Spinal cord (tissue), 10 donors: ENCODE data around the gene SSR4. TPM values are rescaled to one million over a fixed set of nuclear protein-coding genes. Genes with fewer than 3 reads are reported as not detected.

Experiments used
- DNase-seq, 6 donors: peaks; one replicate each; pipeline versions ENCODE4 v3.0.0 to v3.0.0-alpha.2; 2013 to 2015; ENCODE audit warnings: low spot score in 6 of 6, low read depth in 4 of 6
- H3K27ac ChIP-seq: one replicate; pipeline ENCODE4 v1.5.1; 2013; ENCODE audit warnings: low read depth, low read length, control low read depth
- H3K27me3 ChIP-seq: one replicate; pipeline ENCODE4 v1.6.1; 2013; ENCODE audit warnings: low read length; ENCODE audit not compliant: control insufficient read depth, insufficient read depth
- H3K36me3 ChIP-seq: one replicate; pipeline ENCODE4 v1.6.1; 2013; ENCODE audit warnings: low read length; ENCODE audit not compliant: control insufficient read depth, insufficient read depth
- H3K4me1 ChIP-seq: one replicate; pipeline ENCODE4 v1.6.1; 2013; ENCODE audit warnings: low read length; ENCODE audit not compliant: control insufficient read depth, insufficient read depth
- H3K4me3 ChIP-seq: one replicate; pipeline ENCODE4 v1.5.1; 2013; ENCODE audit warnings: low read depth, low read length, control low read depth
- H3K9me3 ChIP-seq: one replicate; pipeline ENCODE4 v1.6.1; 2013; ENCODE audit warnings: low read length; ENCODE audit not compliant: control insufficient read depth, insufficient read depth
- WGBS: methylation state at CpG from one replicate; pipeline ENCODE4 v1.1.5; 2013; ENCODE audit warnings: missing lambda C conversion rate; ENCODE audit not compliant: insufficient coverage; 5-methylcytosine and 5-hydroxymethylcytosine counted together
- polyA plus RNA-seq, 2 donors: library from polyadenylated mRNA; unstranded; fragments of 120-200 nt; gene quantifications; one replicate each; pipeline ENCODE4 v1.2.1, GENCODE V29; 2013; ENCODE audit not compliant: insufficient read length in 2 of 2
- total RNA-seq, 2 donors: library from RNA; depleted of rRNA in 1 of 2; stranded (reverse); fragments of 120-200 nt in 1 of 2; fragments of >200 nt in 1 of 2; gene quantifications; one replicate each; pipeline versions ENCODE4 v1.2.3 to v1.2.4, GENCODE V29; 2013 to 2014
- donor health status: healthy.

Gene SSR4
- total and polyA plus RNA-seq, 4 donors: 95.5 to 317 (median 176) TPM

- WGBS: 90% methylated on average over 48 of the region's 48 CpGs
- Histone ChIP-seq H3K4me1 (peaks cover 20% of the 10 kb centered on the region), H3K36me3 (peaks cover 94% of the 10 kb centered on the region), H3K27ac (no peak overlapping the region), H3K27me3 (no peaks in the 10 kb centered on the region), H3K4me3 (no peak overlapping the region), H3K9me3 (no peaks in the 10 kb centered on the region)
- DNase-seq: no peak
These were observed 20.5 kb upstream of the SSR4 start for GRCh38 chrX:153773741-153774575.

- DNase-seq: no peak
- Histone ChIP-seq H3K4me3 (no peak overlapping the region), H3K27me3 (no peaks in the 10 kb centered on the region), H3K9me3 (no peaks in the 10 kb centered on the region), H3K4me1 (peaks cover 14% of the 10 kb centered on the region), H3K27ac (no peak overlapping the region), H3K36me3 (peaks cover 86% of the 10 kb centered on the region)
- WGBS: 94% methylated on average over 31 of the region's 37 CpGs
These were observed 19.7 kb upstream of the SSR4 start for GRCh38 chrX:153774576-153775292.

DNA sequence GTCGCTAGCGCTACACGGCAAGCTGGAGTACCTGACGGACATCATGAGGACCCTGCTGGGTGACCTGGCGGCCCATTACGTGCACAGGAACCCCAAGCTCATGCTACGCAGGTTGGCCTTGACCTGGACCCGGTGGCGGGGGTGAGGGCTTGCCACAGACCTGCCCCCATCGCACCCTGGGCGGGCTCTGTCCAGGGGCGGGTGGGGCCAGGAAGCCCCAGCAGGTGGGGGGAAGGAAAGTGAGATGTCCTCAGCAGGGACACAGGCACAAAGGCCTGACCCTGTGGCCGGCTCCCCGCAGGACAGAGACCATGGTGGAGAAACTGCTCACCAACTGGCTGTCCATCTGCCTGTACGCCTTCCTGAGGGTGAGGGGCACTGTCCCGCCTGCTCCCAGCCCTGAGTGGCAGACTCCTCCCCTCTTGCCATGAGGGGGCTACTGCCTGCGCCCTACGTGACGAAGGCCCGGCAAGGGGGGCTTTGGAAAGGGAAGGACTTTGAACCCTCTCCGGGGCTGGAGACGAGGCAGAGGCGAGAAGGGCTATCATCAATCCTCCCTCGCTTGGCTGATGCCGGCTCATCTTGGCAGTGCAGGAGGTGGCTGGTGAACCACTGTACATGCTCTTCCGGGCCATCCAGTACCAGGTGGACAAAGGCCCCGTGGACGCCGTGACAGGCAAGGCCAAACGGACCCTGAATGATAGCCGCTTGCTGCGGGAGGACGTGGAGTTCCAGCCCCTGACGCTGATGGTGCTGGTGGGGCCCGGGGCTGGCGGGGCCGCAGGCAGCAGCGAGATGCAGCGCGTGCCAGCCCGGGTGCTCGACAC is 19.0 kb upstream of the SSR4 start:
- Histone ChIP-seq H3K4me3 (no peak overlapping the region), H3K4me1 (peaks cover 14% of the 10 kb centered on the region), H3K36me3 (peaks cover 82% of the 10 kb centered on the region), H3K27me3 (no peaks in the 10 kb centered on the region), H3K27ac (no peak overlapping the region), H3K9me3 (no peaks in the 10 kb centered on the region)
- 93% methylated on average over 38 of the region's 42 CpGs for WGBS
- no peak for DNase-seq

GRCh38 chrX:153776120-153776599 is 18.3 kb upstream of the SSR4 start:
- Histone ChIP-seq H3K27ac (no peak overlapping the region), H3K4me1 (peaks cover 15% of the 10 kb centered on the region), H3K4me3 (no peak overlapping the region), H3K9me3 (no peaks in the 10 kb centered on the region), H3K27me3 (no peaks in the 10 kb centered on the region), H3K36me3 (peaks cover 75% of the 10 kb centered on the region)
- DNase-seq: no peak
- WGBS: 94% methylated on average over 5 of the region's 20 CpGs

DNA sequence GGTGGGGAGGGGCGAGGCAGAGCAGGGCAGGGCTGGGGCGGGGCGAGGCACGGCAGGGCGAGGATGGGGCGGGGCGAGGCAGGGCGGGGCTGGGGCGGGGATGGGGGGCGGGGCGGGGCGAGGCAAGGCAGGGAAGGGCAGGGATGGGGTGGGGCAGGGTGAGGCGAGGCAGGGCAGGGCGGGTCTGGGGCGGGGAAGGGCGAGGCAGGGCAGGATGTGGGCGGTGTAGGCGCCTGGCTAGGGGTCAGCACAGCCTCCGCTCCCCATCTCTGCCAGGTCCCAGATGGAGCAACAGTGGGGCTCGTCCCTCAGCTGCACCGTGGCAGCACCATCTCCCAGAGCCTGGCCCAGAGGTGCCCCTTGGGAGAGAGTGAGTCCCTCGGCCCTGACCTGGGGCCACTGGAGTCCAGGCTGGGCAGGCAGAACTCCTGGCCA is 17.8 kb upstream of the SSR4 start:
- H3K36me3 ChIP-seq: peaks cover 71% of the 10 kb centered on the region
- no peaks in the 10 kb centered on the region for H3K27me3 ChIP-seq
- no peak overlapping the region for H3K4me3 ChIP-seq
- no peak for DNase-seq
- WGBS: 88% methylated on average over 9 of the region's 22 CpGs
- no peak overlapping the region for H3K27ac ChIP-seq
- no peaks in the 10 kb centered on the region for H3K9me3 ChIP-seq
- H3K4me1 ChIP-seq: peaks cover 20% of the 10 kb centered on the region

DNA sequence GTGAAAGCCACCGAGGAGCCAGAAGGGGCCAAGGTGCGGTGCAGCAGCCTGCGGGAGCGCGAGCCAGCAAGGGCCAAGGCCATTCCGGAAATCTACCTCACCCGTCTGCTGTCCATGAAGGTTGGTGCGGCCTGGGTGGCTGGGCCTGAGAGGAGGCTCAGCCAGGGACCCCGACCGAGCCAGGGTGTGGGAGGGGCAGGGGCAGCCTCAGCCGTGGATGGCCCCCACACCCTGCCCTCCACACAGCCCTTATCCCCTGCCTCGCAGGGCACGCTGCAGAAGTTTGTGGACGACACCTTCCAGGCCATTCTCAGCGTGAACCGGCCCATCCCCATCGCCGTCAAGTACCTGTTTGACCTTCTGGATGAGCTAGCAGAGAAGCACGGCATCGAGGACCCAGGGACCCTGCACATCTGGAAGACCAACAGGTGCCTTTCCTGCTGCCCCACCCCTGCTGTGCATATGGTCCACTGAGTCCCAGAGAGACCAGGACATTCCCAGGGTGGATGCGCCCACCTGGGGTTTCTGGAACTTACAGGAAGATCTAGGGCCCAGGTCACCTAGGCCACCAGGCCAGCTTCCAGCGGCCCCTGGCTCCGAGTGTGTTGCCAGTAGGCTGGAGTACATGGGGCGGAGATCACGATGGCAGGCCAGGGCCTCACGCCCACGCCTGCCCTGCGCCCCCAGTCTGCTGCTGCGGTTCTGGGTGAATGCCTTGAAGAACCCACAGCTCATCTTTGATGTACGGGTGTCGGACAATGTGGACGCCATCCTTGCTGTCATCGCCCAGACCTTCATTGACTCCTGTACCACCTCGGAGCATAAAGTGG is 17.0 kb upstream of the SSR4 start:
- 89% methylated on average over 34 of the region's 34 CpGs for WGBS

DNA sequence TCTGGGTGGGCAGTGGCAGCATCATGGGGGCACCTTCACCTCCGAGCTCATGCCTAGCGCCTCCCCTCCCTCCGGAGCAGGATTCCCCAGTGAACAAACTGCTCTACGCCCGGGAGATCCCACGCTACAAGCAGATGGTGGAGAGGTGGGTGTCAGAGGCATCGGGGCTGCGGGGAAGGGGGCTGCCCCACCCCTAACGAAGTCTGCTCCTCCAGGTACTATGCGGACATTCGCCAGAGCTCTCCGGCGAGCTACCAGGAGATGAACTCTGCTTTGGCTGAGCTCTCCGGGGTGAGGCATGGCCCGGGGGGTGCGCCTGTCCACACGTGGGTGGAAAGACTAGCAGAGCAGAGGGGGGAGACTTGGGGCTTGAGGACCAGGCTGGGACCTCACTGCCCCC is 16.3 kb upstream of the SSR4 start:
- H3K27ac ChIP-seq: no peak overlapping the region
- no peak for DNase-seq
- no peaks in the 10 kb centered on the region for H3K27me3 ChIP-seq
- H3K4me1 ChIP-seq: peaks cover 34% of the 10 kb centered on the region
- 80% methylated on average over 11 of the region's 17 CpGs for WGBS
- no peak overlapping the region for H3K4me3 ChIP-seq
- no peaks in the 10 kb centered on the region for H3K9me3 ChIP-seq
- H3K36me3 ChIP-seq: peaks cover 67% of the 10 kb centered on the region

More for the DNA sequence above, 17.0 kb upstream of the SSR4 start:
- H3K27me3 ChIP-seq: no peaks in the 10 kb centered on the region
- H3K36me3 ChIP-seq: peaks cover 67% of the 10 kb centered on the region
- H3K9me3 ChIP-seq: no peaks in the 10 kb centered on the region
- no peak overlapping the region for H3K4me3 ChIP-seq
- H3K27ac ChIP-seq: no peak overlapping the region
- H3K4me1 ChIP-seq: peaks cover 29% of the 10 kb centered on the region
- DNase-seq: no peak

DNA sequence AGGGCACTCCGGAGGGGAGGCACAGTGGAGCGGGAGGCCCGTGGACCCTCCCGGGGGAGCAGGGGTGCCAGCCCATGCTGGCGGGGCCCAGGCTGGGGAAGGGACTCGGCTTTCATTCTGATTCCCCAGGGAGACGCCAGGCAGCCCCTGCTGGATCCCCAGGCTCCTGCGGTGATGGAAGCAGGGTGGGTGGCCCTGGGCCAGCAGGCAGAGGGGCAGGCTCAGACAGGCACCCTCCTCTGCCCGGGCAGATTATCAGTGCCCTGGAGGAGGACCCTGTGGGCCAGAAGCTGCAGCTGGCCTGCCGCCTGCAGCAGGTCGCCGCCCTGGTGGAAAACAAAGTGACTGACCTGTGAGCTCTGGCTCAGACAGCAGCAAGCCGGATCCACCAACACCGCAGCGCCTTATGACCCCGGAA is 15.8 kb upstream of the SSR4 start:
- DNase-seq: no peak
- whole genome bisulfite sequencing: 84% methylated on average over 16 of the region's 16 CpGs
- no peaks in the 10 kb centered on the region for H3K9me3 ChIP-seq
- peaks cover 67% of the 10 kb centered on the region for H3K36me3 ChIP-seq
- no peak overlapping the region for H3K4me3 ChIP-seq
- no peak overlapping the region for H3K27ac ChIP-seq
- no peaks in the 10 kb centered on the region for H3K27me3 ChIP-seq
- H3K4me1 ChIP-seq: peaks cover 35% of the 10 kb centered on the region
